ENCODE data around the gene TMEM201. TPM values are rescaled to one million over a fixed set of nuclear protein-coding genes. Genes with fewer than 3 reads are reported as not detected.

The TMEM201 gene
- polyA plus RNA-seq, 1 of the 3 experiments (the other 2 are of a cell fraction) = 8.2 TPM

GRCh38 chr1:9654051-9654833 is 65.5 kb downstream of the TMEM201 start:
- CTCF ChIA-PET = interaction anchor here (0.8 to 2.7 kb wide), 3 partner anchors 9 to 39 kb away, joined by 3 to 20 read pairs (median 3); no protein-coding TSS in a partner anchor
- POLR2A ChIA-PET = interaction anchor here (0.6 kb wide), 1 partner anchor 24 kb away, joined by 3 read pairs; no protein-coding TSS in a partner anchor
- H4K20me1 ChIP-seq (ENCODE audit: insufficient read depth) = no peaks in the 10 kb centered on the region
- H3K4me1 ChIP-seq (ENCODE audit: control insufficient read depth in 1 of 2, insufficient read depth in 2 of 2, low read depth in 1 of 2, low read length in 1 of 2) = no peaks in the 10 kb centered on the region; a peak in 1 of 4 replicates
- H3K27me3 ChIP-seq (ENCODE audit: insufficient read depth) = peaks cover 34% of the 10 kb centered on the region
- H3K4me2 ChIP-seq = no peak overlapping the region
- no peaks in the 10 kb centered on the region for H3K79me2 ChIP-seq (ENCODE audit: insufficient read depth)
- no peaks in the 10 kb centered on the region for H3K9me2 ChIP-seq
- no peaks in the 10 kb centered on the region for H3F3A ChIP-seq (replicated peaks; ENCODE audit: insufficient read depth)
- H2AFZ ChIP-seq (ENCODE audit: low read depth) = no peak overlapping the region
- H3K9me3 ChIP-seq = no peaks in the 10 kb centered on the region
- H3K36me3 ChIP-seq (replicated peaks in 1 of 2; ENCODE audit: control insufficient read depth in 1 of 2, insufficient read depth in 2 of 2, low read length in 1 of 2) = no peaks in the 10 kb centered on the region
- no peak overlapping the region for H3K9ac ChIP-seq
- 85% methylated on average over 21 of the region's 25 CpGs for WGBS (ENCODE audit: low lambda C conversion rate)
- DNase-seq = no peak
- H3K27ac ChIP-seq (ENCODE audit: low read depth in 2 of 2, low read length in 1 of 2) = no peak overlapping the region
- no peak for TF ChIP-seq USF2 (IDR thresholded peaks at IDR 0.05; ENCODE audit: borderline replicate concordance, low read depth, low read length)
- H3K4me3 ChIP-seq (ENCODE audit: low read depth in 2 of 2, low read length in 1 of 2) = no peak overlapping the region

GRCh38 chr1:9654834-9655723 is 66.4 kb downstream of the TMEM201 start:
- Histone ChIP-seq H3K4me1 (ENCODE audit: control insufficient read depth in 1 of 2, insufficient read depth in 2 of 2, low read depth in 1 of 2, low read length in 1 of 2) (no peaks in the 10 kb centered on the region; a peak in 1 of 4 replicates), H3K4me2 (no peak overlapping the region), H3K4me3 (ENCODE audit: low read depth in 2 of 2, low read length in 1 of 2) (no peak overlapping the region), H3K79me2 (ENCODE audit: insufficient read depth) (no peaks in the 10 kb centered on the region), H2AFZ (ENCODE audit: low read depth) (no peak overlapping the region), H3K27ac (ENCODE audit: low read depth in 2 of 2, low read length in 1 of 2) (no peak overlapping the region), H3K9ac (no peak overlapping the region), H3K9me2 (no peaks in the 10 kb centered on the region), H3K9me3 (no peaks in the 10 kb centered on the region), H3K27me3 (ENCODE audit: insufficient read depth) (peaks cover 34% of the 10 kb centered on the region), H3K36me3 (replicated peaks in 1 of 2; ENCODE audit: control insufficient read depth in 1 of 2, insufficient read depth in 2 of 2, low read length in 1 of 2) (no peaks in the 10 kb centered on the region), H3F3A (replicated peaks; ENCODE audit: insufficient read depth) (no peaks in the 10 kb centered on the region), H4K20me1 (ENCODE audit: insufficient read depth) (no peaks in the 10 kb centered on the region)
- ChIA-PET CTCF (interaction anchor here (0.8 to 2.7 kb wide), 3 partner anchors 10 to 39 kb away, joined by 3 to 20 read pairs (median 3); no protein-coding TSS in a partner anchor), POLR2A (interaction anchor here (0.6 to 0.7 kb wide), 2 partner anchors 25 to 1680 kb away, joined by 3 to 9 read pairs; no protein-coding TSS in a partner anchor)
- WGBS (ENCODE audit: low lambda C conversion rate) = 75% methylated on average over 16 of the region's 16 CpGs
- TF ChIP-seq SIN3A (IDR thresholded peaks at IDR 0.05; ENCODE audit: borderline replicate concordance, low read depth, low read length) (no peak), RFX5 (IDR thresholded peaks at IDR 0.05; ENCODE audit: low read length) (no peak), RAD21 (IDR thresholded peaks at IDR 0.05; ENCODE audit: low read length) (no peak), MAX (IDR thresholded peaks at IDR 0.05; ENCODE audit: low read depth) (no peak), FOXJ3 (CRISPR knock-in tag; IDR thresholded peaks at IDR 0.05) (no peak), USF2 (IDR thresholded peaks at IDR 0.05; ENCODE audit: borderline replicate concordance, low read depth, low read length) (no peak), EP300 (IDR thresholded peaks at IDR 0.05; ENCODE audit: borderline replicate concordance in 1 of 2, low read depth in 1 of 2, low read length in 1 of 2) (no peak), NRF1 (IDR thresholded peaks at IDR 0.05; ENCODE audit: low read depth, low read length) (no peak), YY1 (IDR thresholded peaks at IDR 0.05; ENCODE audit: low read depth) (no peak), ELF1 (IDR thresholded peaks at IDR 0.05) (no peak)
- DNase-seq = no peak

Data from SK-N-SH (cell line).